Measurements from ENCODE around the gene SLC16A4.
A peak's percentile ranks its signal among the peaks of the same experiment; 100 is the strongest.

The SLC16A4 gene

GRCh38 chr1:110356379-110356778 lies 34.4 kb downstream of the SLC16A4 start:
- DNase-seq (ENCODE audit: low spot score), result no peak

GRCh38 chr1:110355321-110355720 lies 35.5 kb downstream of the SLC16A4 start:
- DNase-seq (ENCODE audit: low spot score), result no peak

- no peak for DNase-seq (ENCODE audit: low spot score)
Measured at GRCh38 chr1:110350360-110350759, 40.5 kb downstream of the SLC16A4 start.

- no peak for DNase-seq (ENCODE audit: low spot score)
Measured at GRCh38 chr1:110348771-110349170, 42.1 kb downstream of the SLC16A4 start.

GRCh38 chr1:110348050-110348449 lies 42.8 kb downstream of the SLC16A4 start:
- no peak for DNase-seq (ENCODE audit: low spot score)

- no peak for DNase-seq (ENCODE audit: low spot score)
Measured at GRCh38 chr1:110347182-110347893, 43.5 kb downstream of the SLC16A4 start.

- no peak for DNase-seq (ENCODE audit: low spot score)
Measured at GRCh38 chr1:110346690-110347089, 44.1 kb downstream of the SLC16A4 start.

GRCh38 chr1:110345480-110345879 lies 45.3 kb downstream of the SLC16A4 start:
- no peak for DNase-seq (ENCODE audit: low spot score)

GRCh38 chr1:110344152-110344551 lies 46.7 kb downstream of the SLC16A4 start:
- no peak for DNase-seq (ENCODE audit: low spot score)

- DNase-seq (ENCODE audit: low spot score), result no peak
Measured at GRCh38 chr1:110343249-110343648, 47.6 kb downstream of the SLC16A4 start.

- DNase-seq (ENCODE audit: low spot score), result no peak
Measured at GRCh38 chr1:110341872-110342331, 48.9 kb downstream of the SLC16A4 start.

GRCh38 chr1:110341146-110341871 lies 49.5 kb downstream of the SLC16A4 start:
- DNase-seq (ENCODE audit: low spot score), result no peak

GRCh38 chr1:110340207-110340468 lies 50.7 kb downstream of the SLC16A4 start:
- no peak for DNase-seq (ENCODE audit: low spot score)

GRCh38 chr1:110339407-110340206 lies 51.2 kb downstream of the SLC16A4 start:
- no peak for DNase-seq (ENCODE audit: low spot score)

GRCh38 chr1:110338886-110339406 lies 51.9 kb downstream of the SLC16A4 start, which contains the start of gene RBM15:
Gene RBM15, plus strand, starts transcription at chr1:110339377. Its CDS starts 29 bp downstream, at chr1:110339406.
- peak; percentile 100 for DNase-seq (ENCODE audit: low spot score)

GRCh38 chr1:110338309-110338885 lies 52.4 kb downstream of the SLC16A4 start:
- DNase-seq (ENCODE audit: low spot score), result no peak

- DNase-seq (ENCODE audit: low spot score), result peak; percentile 20
Measured at GRCh38 chr1:110337704-110338308, 53.0 kb downstream of the SLC16A4 start.

- no peak for DNase-seq (ENCODE audit: low spot score)
Measured at GRCh38 chr1:110336300-110337039, 54.4 kb downstream of the SLC16A4 start.

- no peak for DNase-seq (ENCODE audit: low spot score)
Measured at GRCh38 chr1:110335265-110335664, 55.6 kb downstream of the SLC16A4 start.

GRCh38 chr1:110328700-110329099 lies 62.1 kb downstream of the SLC16A4 start:
- DNase-seq (ENCODE audit: low spot score), result no peak

GRCh38 chr1:110328274-110328673 lies 62.6 kb downstream of the SLC16A4 start:
- no peak for DNase-seq (ENCODE audit: low spot score)
